GM12864 (cell line): ENCODE data around the gene BRIP1.
A peak's percentile ranks its signal among the peaks of the same experiment; 100 is the strongest.

Experiments used
- DNase-seq: peaks from one replicate; pipeline ENCODE4 v3.0.0-alpha.2; 2011; ENCODE audit warnings: low read depth
- H3K4me3 ChIP-seq: 2 replicates; pipeline ENCODE4 v1.5.1; 2011; ENCODE audit warnings: mild to moderate bottlenecking, low read depth, low read length, control low read depth
- TF ChIP-seq, protein P1 (sequence below): IDR thresholded peaks from 2 replicates; pipeline ENCODE4 v1.5.1; 2011; ENCODE audit warnings: low read depth, mild to moderate bottlenecking, moderate library complexity, low read length, control low read depth, inconsistent platforms; ENCODE audit errors: missing control alignments

BRIP1 gene

DNA sequence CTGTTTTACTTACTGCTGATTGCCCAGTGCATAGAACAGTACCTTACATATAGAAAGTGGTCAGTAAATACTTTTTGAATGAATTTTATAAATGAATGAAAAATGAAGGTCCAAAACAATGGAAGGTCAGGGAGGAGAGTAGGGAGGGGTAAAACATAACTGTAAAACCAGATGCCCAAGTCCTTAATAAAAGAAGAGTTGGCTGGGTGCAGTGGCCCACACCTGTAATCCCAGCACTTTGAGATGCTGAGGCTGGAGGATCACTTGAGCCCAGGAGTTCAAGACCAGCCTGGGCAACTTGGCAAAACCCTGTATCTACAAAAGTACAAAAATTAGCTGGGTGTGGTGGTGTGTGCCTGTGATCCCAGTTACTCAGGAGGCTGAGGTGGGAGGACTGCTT is 108.2 kb downstream of the BRIP1 start:
- DNase-seq, result no peak
- no peak overlapping the region for H3K4me3 ChIP-seq
- TF ChIP-seq, protein P1, sequence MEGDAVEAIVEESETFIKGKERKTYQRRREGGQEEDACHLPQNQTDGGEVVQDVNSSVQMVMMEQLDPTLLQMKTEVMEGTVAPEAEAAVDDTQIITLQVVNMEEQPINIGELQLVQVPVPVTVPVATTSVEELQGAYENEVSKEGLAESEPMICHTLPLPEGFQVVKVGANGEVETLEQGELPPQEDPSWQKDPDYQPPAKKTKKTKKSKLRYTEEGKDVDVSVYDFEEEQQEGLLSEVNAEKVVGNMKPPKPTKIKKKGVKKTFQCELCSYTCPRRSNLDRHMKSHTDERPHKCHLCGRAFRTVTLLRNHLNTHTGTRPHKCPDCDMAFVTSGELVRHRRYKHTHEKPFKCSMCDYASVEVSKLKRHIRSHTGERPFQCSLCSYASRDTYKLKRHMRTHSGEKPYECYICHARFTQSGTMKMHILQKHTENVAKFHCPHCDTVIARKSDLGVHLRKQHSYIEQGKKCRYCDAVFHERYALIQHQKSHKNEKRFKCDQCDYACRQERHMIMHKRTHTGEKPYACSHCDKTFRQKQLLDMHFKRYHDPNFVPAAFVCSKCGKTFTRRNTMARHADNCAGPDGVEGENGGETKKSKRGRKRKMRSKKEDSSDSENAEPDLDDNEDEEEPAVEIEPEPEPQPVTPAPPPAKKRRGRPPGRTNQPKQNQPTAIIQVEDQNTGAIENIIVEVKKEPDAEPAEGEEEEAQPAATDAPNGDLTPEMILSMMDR, result no peak

GRCh38 chr17:61754124-61754523 is 109.2 kb downstream of the BRIP1 start:
- DNase-seq, result no peak
- TF ChIP-seq, protein P1, result no peak

DNA sequence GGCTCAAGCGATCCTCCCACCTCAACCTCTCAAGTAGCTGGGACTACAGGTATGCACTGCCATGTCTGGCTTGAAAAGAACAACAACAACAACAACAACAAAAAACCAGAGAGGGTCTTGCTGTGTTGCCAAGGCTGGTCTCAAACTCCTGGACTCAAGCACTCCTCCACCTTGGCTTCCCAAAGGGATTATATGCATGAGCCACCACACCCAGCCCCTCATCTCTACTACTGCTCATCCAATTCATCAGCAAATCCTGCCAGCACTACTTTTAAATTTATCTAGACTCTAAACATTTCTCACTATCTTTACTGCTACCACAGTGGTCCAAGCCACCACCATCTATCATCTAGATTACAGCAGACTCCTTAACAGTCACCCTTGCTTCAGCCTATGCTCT is 109.6 kb downstream of the BRIP1 start:
- TF ChIP-seq, protein P1, result no peak
- H3K4me3 ChIP-seq, result no peak overlapping the region
- DNase-seq, result no peak

More at GRCh38 chr17:61754124-61754523, 109.2 kb downstream of the BRIP1 start:
- H3K4me3 ChIP-seq, result no peak overlapping the region

- no peak overlapping the region for H3K4me3 ChIP-seq
- TF ChIP-seq, protein P1, result no peak
- DNase-seq, result peak; percentile 59
These were observed 112.7 kb downstream of the BRIP1 start for GRCh38 chr17:61750656-61751055.

DNA sequence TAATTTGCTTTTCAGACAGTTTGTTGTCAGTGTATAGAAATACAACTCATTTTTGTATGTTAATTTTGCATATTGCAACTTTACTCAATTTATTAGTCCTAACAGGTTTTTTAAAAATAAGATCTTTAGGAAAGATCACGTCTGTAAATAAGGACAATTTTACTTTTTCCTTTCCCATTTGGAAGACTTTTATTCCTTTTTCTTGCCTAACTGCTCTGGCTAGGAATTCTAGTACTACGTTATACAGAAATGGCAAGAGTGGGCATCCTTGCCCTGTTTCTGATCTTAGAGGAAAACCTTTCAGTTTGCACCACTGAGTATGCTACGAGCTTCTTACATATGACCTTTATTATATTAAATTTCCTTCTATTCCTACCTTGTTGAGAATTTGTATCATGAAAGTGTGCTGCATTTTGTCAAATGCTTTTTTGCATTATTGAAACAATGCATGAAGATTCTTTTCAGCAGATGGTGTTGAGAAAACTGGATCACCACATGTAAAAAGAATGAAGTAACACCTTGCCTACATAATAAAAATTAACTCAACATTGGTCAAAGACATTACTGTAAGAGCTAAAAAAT is 113.4 kb downstream of the BRIP1 start:
- no peak for DNase-seq
- TF ChIP-seq, protein P1, result no peak
- H3K4me3 ChIP-seq, result no peak overlapping the region

DNA sequence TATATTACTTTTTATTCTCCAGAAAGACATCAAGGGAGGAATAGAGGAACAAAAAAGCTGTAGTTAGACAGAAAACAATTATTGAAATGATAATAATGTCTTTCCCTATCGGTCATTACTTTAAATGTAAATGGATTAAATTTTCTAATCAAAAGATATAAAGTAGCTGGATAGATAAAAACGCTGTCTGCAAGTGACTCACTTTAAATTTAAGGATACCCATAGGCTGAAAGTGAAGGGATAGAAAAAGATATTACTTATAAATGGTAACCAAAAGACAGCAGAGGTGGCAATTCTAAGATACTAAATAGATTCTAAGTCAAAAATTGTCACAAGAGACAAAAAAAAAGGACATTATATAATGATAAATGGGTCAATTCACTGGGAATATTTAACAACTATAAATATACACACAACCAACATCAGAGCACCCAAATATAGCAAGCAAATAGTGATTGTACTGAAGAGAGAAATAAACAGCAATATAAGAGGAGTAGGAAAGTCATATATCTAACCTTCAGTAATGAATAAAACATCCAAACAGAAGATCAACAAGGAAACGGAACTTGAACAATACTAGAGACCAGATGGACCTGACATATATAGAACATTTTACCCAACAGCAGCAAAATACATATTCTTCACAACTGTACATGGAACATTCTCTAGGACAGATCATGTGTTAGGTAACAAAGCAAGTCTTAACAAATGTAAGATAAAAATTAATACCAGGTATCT is 116.9 kb downstream of the BRIP1 start:
- no peak overlapping the region for H3K4me3 ChIP-seq
- TF ChIP-seq, protein P1, result no peak
- DNase-seq, result no peak

GRCh38 chr17:61744804-61745203 is 118.5 kb downstream of the BRIP1 start:
- TF ChIP-seq, protein P1, result no peak
- DNase-seq, result no peak
- H3K4me3 ChIP-seq, result no peak overlapping the region
